NCI-H1092 treated with DMSO at 0.1 percent for 48 hours (cell line): Measurements from ENCODE around the gene OR2M2.

ENCODE experiments used
- DNase-seq: peaks from one replicate; lab custom pipeline; 2025; lab: John Stamatoyannopoulos, UW

The OR2M2 gene, protein sequence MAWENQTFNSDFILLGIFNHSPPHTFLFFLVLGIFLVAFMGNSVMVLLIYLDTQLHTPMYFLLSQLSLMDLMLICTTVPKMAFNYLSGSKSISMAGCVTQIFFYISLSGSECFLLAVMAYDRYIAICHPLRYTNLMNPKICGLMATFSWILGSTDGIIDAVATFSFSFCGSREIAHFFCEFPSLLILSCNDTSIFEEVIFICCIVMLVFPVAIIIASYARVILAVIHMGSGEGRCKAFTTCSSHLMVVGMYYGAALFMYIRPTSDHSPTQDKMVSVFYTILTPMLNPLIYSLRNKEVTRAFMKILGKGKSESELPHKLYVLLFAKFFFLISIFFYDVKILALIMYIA

DNA sequence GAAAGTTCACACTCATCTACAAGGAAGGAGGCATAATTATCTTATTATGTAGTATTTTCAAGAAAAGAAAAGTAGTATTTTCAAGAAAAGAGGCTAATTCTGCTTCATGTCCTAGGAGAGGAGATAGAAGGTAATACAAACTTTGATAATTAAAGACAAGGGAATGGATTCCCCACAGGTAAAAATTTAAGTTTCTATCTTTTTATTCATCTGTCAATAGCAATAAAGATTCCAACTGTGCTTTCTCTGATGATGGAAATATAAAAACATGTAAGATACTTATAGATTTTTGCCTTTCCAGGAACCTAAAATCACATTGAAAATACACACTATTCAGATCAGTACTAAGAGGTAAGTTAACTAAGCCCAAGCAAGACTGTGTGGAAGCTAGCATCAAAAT lies at the start of gene OR2M2:
TSS of gene OR2M2 (plus strand) at position 301 of the 400 bp plus-strand sequence. CDS start 5,165 bp downstream, outside the sequence.
- DNase-seq: no peak

DNA sequence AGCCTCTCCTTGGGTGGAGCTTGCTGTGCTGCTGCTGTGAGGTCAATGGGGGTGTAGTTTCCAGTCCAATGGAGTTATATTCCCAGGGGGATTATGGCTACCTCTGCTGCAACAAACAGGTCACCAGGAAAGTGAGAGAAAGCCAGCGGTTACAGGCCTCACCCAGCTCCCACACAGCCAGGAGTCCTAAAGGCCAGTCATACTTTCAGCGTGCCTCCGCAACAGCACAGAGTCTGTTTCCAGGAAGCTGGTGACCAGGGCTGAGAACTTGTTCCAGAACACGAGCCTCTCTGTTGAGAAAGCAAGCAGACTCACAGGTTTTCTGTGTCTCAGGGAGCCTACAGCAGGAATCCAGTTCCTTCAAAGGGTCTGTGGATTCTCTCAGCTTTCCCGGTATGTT lies 47.0 kb upstream of the OR2M2 start:
- DNase-seq: no peak

DNA sequence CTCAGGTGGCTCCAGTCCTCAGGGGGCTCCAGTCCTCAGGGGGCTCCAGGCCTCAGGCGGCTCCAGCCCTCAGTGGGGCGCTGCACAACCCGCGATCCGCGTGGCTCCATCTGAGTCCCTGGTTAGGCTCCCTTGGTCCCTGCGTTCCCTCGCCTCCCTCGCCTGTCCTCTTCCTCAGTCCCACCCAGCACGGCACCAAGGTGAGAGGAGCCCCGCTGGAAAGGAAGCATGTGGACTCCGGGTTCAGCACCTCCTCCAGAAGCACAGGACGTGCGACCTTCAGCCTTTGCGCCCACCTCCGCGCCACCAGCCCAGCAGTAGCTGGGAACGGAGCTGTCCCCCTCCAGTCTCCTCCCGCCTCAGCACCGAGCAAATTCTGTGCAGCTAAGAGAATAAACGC lies 37.8 kb upstream of the OR2M2 start:
- no peak for DNase-seq

DNA sequence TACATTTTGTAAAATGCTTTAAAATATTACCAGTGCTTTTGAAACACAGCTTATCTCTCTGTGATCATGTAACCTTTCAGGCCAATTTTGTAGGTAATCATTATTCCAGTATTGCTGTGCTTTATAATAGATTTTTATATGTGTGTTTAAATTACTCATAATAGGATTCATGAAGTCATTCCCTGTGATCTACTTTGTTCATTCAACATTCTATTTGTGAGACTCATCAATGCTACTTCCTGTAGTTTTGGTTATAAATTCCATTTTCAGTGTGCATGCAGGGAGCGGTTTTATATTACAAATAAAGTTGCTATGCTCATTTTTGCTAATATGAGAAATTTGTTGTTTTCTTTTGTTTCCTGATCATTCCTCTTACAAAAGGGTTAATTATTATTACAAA lies 33.8 kb upstream of the OR2M2 start:
- no peak for DNase-seq

DNA sequence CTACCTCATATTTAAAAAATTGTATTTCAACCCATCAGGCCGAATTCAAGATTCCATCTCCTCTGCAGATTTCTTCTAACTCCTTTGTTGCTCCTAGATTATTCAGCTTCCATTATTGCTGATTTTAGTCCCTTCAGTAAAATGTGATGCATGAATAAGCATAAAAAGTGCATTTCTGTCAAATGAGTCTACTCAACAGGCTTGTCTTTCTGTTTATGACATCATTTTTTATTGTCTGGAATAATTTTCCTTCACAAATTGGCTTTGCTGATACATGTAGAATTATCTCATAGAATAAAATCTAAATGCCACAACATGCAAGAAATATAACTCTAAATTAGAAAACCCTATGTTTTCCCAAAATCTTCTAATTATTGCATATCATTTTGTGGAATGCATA lies 31.3 kb upstream of the OR2M2 start:
- DNase-seq: no peak

DNA sequence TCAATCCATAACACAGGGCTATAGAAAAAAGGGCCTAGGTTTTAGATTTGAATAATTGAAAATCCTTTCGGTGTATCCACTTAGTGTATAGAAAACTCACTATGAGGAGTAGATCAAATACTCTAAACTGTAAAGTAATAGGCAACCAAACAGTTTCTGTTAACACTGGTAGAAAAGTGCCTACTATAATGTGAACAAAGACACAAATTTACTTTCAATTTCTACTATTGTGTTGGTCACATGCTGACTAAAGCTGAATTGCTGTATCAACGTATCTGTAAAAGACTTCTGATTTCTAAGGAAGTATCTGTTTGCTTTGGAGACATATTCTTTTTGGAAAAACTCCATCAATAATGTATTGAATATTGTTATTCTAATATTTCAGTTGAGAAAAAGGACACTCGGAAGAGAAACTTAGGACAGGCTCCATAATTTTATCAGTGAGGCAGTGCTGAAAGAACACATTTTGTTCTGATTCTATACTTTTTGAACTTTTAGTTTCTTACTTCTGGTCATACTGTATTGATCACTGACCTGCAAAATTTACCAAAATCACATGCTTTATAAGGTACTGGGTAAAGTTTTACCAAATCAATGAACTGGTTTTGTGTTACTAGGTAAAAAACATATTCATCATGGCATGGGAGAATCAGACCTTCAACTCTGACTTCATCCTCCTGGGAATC lies 30.0 kb upstream of the OR2M2 start, which contains the start of gene OR2M5:
TSS of gene OR2M5 (plus strand) at position 636 of the 686 bp plus-strand sequence. CDS start at position 636, 0 bp downstream.
- DNase-seq: no peak

DNA sequence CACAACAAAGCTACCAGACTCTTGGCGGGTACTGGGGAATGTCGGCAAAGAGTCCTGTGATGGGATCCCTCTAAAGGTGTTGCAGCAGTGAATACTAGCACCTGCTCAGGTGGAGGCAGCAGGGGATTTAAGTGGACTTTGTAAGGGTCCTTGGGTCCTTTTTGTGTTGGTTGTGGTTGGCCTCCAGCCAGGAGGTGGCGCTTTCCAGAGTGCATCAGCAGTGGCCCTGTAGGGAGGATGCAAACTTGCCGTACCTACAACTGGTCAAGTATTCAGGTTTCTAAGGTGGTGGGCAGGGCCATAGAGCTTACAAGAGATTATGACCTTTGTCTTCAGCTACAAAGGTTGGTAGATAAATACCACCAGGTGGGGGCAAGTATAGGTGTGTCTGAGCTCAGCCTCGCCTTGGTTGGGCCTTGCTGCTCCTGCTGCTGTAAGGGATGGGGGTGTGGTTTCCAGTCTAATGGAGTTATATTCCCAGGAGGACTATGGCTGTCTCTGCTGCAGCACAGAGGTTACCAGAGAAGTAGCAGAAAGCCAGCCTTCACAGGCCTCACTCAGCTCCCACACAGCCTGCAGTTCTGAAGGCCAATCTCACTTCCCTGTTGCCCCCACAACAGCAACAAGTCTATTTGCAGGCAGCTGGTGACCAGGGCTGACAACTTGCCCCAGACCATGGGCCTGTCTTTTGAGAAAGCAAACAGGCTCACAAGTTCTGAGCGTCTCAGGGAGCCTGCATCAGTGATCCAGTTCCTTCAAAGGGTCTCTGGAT lies 22.4 kb upstream of the OR2M2 start:
- no peak for DNase-seq

DNA sequence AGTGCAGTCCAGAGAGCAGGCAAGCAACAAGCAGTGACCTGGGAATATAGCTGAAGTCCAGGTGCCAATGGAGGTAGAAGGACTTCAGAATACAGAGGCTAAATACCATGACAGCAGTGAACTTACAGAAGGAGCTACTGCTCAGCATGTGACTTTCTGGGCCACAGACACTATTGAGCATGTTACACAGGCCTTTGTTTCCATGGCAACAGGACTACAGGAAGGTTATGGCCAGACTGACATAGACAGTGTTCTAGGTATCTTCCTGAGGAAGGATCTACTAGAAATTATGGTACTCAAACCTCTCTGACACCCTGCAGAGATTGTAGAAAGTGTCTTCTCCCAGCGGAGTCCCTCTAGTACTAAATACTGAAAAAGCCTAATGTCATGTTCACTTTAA lies 18.7 kb upstream of the OR2M2 start:
- no peak for DNase-seq

DNA sequence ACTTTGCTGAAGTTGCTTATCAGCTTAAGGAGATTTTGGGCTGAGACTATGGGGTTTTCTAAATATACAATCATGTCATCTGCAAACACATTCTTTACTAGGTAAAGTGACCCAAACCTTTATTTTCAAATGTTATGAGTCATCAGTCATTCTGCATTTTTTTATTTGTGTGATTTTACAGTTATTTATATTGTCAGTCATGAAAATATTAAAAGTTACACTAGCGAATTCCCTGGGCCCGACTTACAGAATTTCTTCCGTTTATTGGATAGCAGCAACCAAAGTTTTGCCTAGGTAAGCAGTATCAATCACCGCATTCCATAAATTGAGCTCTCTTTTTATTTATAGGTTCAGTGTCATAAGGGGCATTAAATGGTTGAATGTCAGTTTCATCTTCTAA lies 15.9 kb upstream of the OR2M2 start:
- no peak for DNase-seq

DNA sequence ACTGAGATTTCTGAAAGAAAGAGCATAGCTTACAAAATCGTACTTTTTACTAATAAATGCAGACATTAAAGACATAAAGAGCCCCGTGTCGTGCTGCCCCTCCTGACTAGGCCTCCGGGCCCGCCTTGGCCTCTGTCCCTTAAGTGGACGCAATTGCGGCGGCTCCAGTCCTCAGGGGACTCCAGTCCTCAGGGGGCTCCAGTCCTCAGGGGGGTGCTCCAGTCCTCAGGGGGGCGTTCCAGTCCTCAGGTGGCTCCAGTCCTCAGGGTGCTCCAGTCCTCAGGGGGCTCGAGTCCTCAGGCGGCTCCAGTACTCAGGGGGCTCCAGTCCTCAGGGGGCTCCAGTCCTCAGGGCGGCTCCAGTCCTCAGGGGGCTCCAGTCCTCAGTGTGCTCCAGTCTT lies 10.6 kb upstream of the OR2M2 start:
- no peak for DNase-seq

DNA sequence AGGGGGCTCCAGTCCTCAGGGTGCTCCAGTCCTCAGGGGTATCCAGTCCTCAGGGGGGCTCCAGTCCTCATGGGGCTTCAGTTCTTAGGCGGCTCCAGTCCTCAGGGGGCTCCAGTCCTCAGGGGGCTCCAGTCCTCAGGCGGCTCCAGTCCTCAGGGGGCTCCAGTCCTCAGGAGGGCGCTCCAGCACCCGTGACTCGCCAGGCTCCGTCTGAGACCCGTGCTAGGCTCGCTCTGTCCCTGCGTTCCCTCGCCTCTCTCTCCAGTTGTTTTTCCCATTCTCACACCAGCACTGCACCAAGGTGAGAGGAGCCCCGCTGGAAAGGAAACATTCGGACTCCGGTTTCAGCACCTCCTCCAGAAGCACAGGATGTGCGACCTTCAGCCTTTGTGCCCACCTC lies 9.4 kb upstream of the OR2M2 start:
- no peak for DNase-seq

DNA sequence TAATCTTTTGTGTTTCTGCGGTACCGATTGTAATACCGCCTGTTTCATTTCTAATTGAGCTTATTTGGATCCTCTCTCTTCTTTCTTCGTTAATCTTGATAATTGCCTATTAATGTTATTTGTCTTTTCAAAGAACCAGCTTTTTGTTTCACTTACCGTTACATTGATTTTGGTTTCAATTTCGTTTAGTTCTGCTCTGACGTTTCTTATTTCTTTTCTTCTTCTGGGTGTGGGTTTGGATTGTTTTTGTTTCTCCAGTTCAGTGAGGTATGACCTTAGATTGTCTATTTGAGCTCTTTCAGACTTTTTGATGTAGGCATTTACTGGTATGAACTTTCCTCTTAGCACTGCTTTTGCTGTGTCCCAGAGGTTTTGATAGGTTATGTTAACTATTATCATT lies 9.4 kb downstream of the OR2M2 start:
- DNase-seq: no peak

DNA sequence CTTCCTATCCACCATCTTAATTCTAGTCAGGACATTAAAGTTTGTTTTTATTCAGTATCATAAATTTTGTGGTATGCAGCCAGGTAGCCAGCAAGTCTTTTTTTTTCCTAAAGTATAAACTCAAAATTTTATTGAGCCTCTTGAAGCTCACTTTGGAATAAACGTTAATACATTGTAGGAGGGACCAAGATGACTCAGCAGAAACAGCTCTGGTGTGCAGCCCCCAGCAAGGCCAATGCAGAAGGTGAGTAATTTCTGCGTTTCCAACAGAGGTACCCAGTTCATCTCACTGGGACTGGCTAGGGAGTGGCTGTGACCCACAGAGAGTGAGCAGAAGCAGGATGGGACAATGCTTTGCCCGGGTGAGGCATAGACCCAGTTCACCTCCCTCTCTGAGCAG lies 12.7 kb downstream of the OR2M2 start:
- DNase-seq: no peak

DNA sequence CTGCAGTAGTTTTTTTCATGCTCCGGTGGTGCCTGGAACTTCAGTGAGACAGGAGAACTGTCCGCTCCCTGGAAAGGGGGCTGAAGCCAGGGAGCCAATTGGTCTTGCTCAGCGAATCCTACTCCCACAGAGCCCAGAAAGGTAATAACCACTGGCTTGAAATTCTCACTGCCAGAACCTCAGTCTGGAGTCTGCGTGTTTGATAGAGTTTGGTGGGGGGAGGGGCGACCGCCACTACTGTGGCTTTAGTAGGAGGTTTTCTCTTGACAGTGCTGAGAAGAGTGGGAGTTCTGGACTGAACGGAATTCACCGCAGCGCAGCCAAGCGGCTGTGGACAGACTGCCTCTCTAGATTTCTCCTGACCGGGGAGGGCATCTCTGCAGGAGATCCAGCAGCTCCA lies 14.4 kb downstream of the OR2M2 start:
- no peak for DNase-seq

DNA sequence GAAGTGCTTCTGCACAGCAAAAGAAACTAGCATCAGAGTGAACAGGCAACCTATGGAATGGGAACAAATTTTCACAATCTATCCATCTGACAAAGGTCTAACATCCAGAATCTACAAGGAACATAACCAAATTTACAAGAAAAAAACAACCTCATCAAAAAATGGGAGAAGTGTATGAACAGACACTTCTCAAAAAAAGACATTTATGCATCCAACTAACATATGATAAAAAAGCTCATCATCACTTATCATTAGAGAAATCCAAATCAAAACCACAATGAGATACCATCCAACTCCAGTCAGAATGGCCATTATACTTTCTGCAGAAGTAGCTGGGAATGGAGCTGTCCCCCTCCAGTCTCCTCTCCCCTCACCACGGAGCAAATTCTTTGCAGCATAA lies 19.5 kb downstream of the OR2M2 start:
- no peak for DNase-seq

DNA sequence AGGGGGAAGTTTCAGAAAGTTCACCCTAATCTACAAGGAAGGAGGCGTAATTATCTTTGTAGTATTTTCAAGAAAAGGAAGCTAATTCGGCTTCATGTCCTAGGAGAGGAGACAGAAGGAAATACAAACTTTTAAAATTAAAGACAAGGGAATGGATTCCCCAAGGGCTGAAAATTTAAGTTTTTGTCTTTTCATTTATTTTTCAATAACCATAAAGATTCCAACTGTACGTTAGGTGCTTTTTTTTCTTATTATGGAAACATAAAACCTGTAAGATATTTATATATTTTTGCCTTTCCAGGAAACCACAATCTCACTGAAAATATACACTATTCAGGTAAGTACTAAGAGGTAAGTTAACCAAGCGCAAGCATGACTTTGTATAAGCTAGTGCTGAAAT lies 22.3 kb downstream of the OR2M2 start, which contains the start of gene OR2M3:
TSS of gene OR2M3 (plus strand) at position 301 of the 400 bp plus-strand sequence. CDS start 5,803 bp downstream, outside the sequence.
- DNase-seq: no peak

DNA sequence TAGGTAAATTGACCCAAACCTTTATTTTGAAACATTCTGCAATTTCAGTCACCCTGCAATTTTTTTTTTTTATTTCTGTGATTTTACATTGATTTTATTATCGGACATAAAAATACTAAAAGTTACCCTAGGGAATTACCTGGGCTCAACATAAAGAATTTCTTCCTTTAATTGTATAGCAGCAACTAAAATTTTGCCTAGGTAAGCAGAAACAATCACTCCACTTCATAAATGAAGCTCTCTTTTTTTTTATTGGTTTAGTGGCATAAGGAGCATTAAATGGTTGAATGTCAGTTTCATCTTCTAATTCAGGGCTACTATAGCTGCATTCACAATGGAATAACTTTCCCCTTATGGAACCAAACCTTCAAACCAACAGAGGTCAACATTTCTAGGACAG lies 41.3 kb downstream of the OR2M2 start:
- no peak for DNase-seq

DNA sequence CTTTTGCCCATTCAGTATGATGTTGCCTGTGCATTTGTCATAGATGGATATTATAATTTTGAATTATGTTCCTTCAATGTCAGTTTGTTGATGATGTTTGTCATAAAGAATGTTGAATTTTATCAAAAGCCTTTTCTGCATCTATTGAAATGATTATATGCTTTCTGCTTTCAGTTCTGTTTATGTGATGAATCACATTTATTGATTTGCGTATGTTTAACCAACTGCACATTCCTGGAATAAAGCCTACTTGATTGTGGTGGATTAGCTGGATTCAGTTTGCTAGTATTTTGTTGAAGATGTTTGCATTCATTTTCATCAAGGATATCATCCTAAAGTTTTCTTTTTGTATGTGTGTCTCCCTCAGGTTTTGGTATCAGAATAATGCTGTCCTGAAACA lies 50.9 kb downstream of the OR2M2 start:
- DNase-seq: no peak

DNA sequence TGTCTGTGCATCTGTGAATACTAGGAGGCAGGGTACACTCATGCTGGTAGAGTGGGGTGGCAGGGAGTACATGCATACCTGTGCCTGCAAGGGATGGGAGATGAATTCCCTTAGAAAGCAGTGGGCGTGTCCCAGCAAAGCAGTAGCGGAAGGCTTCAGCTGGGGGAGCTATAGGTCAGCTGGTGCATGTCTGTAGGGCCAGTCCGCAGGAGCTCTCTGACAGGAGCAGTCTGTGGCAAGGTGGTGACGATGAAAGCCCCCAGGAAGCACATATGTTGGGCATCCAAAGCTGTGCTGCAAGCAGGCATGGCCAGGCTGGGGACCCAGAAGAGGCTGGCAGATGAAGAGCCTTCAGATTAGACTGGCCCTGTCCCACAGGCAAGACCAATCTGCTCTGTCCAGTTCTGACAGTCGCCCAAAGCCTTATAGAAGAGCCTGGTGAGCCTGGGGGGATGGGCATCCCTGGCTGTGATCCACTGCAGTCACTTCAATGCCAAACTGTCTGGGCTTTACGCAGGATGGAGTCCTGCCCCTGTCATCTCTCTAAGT lies 54.8 kb downstream of the OR2M2 start:
- no peak for DNase-seq
